ENCODE data around the gene CENPF.

DNA sequence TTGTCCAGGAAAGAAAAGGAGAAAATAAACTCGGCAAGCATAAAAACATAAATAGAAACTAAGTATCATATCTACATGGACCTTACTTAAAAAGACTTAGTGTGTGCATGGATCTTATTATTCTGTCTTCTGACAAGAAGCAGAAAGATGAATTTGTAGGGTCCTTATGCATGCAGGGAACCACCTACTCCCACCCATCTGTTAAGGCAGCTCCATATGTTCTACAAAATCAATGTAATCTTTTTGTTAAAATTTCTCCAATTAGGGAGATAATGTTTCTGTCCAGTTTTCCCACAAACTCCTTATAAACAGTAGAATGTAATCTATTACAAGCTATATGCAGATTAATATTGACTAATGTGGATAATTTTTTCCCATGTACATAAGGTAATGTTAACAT, 37.7 kb upstream of the CENPF start:
- TF ChIP-seq, protein P1, sequence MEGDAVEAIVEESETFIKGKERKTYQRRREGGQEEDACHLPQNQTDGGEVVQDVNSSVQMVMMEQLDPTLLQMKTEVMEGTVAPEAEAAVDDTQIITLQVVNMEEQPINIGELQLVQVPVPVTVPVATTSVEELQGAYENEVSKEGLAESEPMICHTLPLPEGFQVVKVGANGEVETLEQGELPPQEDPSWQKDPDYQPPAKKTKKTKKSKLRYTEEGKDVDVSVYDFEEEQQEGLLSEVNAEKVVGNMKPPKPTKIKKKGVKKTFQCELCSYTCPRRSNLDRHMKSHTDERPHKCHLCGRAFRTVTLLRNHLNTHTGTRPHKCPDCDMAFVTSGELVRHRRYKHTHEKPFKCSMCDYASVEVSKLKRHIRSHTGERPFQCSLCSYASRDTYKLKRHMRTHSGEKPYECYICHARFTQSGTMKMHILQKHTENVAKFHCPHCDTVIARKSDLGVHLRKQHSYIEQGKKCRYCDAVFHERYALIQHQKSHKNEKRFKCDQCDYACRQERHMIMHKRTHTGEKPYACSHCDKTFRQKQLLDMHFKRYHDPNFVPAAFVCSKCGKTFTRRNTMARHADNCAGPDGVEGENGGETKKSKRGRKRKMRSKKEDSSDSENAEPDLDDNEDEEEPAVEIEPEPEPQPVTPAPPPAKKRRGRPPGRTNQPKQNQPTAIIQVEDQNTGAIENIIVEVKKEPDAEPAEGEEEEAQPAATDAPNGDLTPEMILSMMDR (IDR thresholded peaks at IDR 0.05), result no peak
- TF ChIP-seq POLR2A (IDR thresholded peaks at IDR 0.05), result no peak

All from esophagus squamous epithelium (tissue), 4 donors.